HEK293 (cell line): ENCODE measurements around the gene SELENOO.

Experiments
- CTCF ChIA-PET: fragments of 350-600 bp; formaldehyde crosslinking; extraction: SDS; loops from one replicate; lab custom pipeline; 2021; ENCODE audit warnings: antibody characterized with exemption; lab: Yijun Ruan, JAX
- POLR2A ChIA-PET: fragments of 300-600 bp; formaldehyde crosslinking; extraction: SDS; loops from one replicate; lab custom pipeline; 2020; ENCODE audit warnings: antibody characterized with exemption, inconsistent platforms; lab: Yijun Ruan, JAX
- H3K27ac ChIP-seq: fragments of 200-500 bp; sonication (Bioruptor generic); 2 replicates; pipeline ENCODE4 v1.5.1; 2014; ENCODE audit warnings: low read depth, low read length, control low read depth, inconsistent platforms; ENCODE audit errors: extremely low read depth
- H3K36me3 ChIP-seq, 2 experiments: fragments of 200-500 bp in 1 of 2; sonication (Bioruptor generic) in 1 of 2; 1 replicate in 1 of 2; 2 replicates in 1 of 2; pipeline ENCODE4 v1.5.1; 2014 to 2017; ENCODE audit warnings: inconsistent platforms in 2 of 2, low read length in 2 of 2; ENCODE audit not compliant: control insufficient read depth in 2 of 2, insufficient read depth in 1 of 2
- H3K4me1 ChIP-seq: fragments of 200-500 bp; sonication (Bioruptor generic); 2 replicates; pipeline ENCODE4 v1.5.1; 2014; ENCODE audit warnings: mild to moderate bottlenecking, low read length, inconsistent platforms; ENCODE audit not compliant: control insufficient read depth, insufficient read depth
- H3K4me3 ChIP-seq: 2 replicates; pipeline ENCODE4 v1.5.1; 2011; ENCODE audit warnings: low read depth, mild to moderate bottlenecking, control low read depth, low read length, moderate library complexity
- H3K9me3 ChIP-seq: fragments of 200-500 bp; sonication (Bioruptor generic); 2 replicates; pipeline ENCODE4 v1.5.1; 2014; ENCODE audit warnings: low read depth, low read length, inconsistent platforms; ENCODE audit not compliant: control insufficient read depth, insufficient read depth
- BCL11B ChIP-seq: fragments of 450-650 bp; formaldehyde crosslinking; IDR thresholded peaks from 2 replicates; pipeline ENCODE4 v1.5.1; 2016; ENCODE audit warnings: low read depth, missing biosample characterization, missing genetic modification characterization
- GLI4 ChIP-seq: fragments of 450-650 bp; formaldehyde crosslinking; IDR thresholded peaks from 2 replicates; pipeline ENCODE4 v1.5.1; 2016; ENCODE audit warnings: missing biosample characterization, missing genetic modification characterization
- GLIS2 ChIP-seq: fragments of 450-650 bp; formaldehyde crosslinking; IDR thresholded peaks from 2 replicates; pipeline ENCODE4 v1.5.1; 2016; ENCODE audit warnings: missing biosample characterization, missing genetic modification characterization
- HIC1 ChIP-seq: fragments of 450-650 bp; formaldehyde crosslinking; IDR thresholded peaks from 2 replicates; pipeline ENCODE4 v1.5.1; 2016; ENCODE audit warnings: missing biosample characterization, missing genetic modification characterization
- INSM2 ChIP-seq: fragments of 450-650 bp; formaldehyde crosslinking; IDR thresholded peaks from 2 replicates; pipeline ENCODE4 v1.5.1; 2016; ENCODE audit warnings: missing biosample characterization, missing genetic modification characterization
- KLF1 ChIP-seq: fragments of 450-650 bp; formaldehyde crosslinking; IDR thresholded peaks from 2 replicates; pipeline ENCODE4 v1.5.1; 2016; ENCODE audit warnings: missing biosample characterization, missing genetic modification characterization
- SP3 ChIP-seq: fragments of 450-650 bp; formaldehyde crosslinking; IDR thresholded peaks from 2 replicates; pipeline ENCODE4 v1.5.1; 2016; ENCODE audit warnings: missing biosample characterization, missing genetic modification characterization
- ZEB2 ChIP-seq: fragments of 450-650 bp; formaldehyde crosslinking; IDR thresholded peaks from 2 replicates; pipeline ENCODE4 v1.5.1; 2016; ENCODE audit warnings: missing biosample characterization, missing genetic modification characterization
- ZNF280C ChIP-seq: fragments of 450-650 bp; formaldehyde crosslinking; IDR thresholded peaks from 2 replicates; pipeline ENCODE4 v1.5.1; 2016; ENCODE audit warnings: missing biosample characterization, missing genetic modification characterization
- ZNF341 ChIP-seq: fragments of 450-650 bp; formaldehyde crosslinking; IDR thresholded peaks from 2 replicates; pipeline ENCODE4; 2016; ENCODE audit warnings: low read depth, missing biosample characterization, missing genetic modification characterization
- ZNF529 ChIP-seq: fragments of 450-650 bp; formaldehyde crosslinking; IDR thresholded peaks from 2 replicates; pipeline ENCODE4 v1.5.1; 2017; ENCODE audit warnings: missing genetic modification characterization, missing biosample characterization; ENCODE audit not compliant: insufficient replicate concordance
- ZNF600 ChIP-seq: fragments of 450-650 bp; formaldehyde crosslinking; IDR thresholded peaks from 2 replicates; pipeline ENCODE4 v1.5.1; 2016; ENCODE audit warnings: missing biosample characterization, missing genetic modification characterization
- ZNF707 ChIP-seq: fragments of 450-650 bp; formaldehyde crosslinking; IDR thresholded peaks from 2 replicates; pipeline ENCODE4 v1.5.1; 2016; ENCODE audit warnings: missing biosample characterization, missing genetic modification characterization
- ZNF837 ChIP-seq: fragments of 450-650 bp; formaldehyde crosslinking; IDR thresholded peaks from 2 replicates; pipeline ENCODE4 v1.5.1; 2016; ENCODE audit warnings: missing biosample characterization, missing genetic modification characterization
- ZSCAN5A ChIP-seq: fragments of 450-650 bp; formaldehyde crosslinking; IDR thresholded peaks from 2 replicates; pipeline ENCODE4 v1.5.1; 2016; ENCODE audit warnings: missing biosample characterization, missing genetic modification characterization

Gene SELENOO

GRCh38 chr22:50247748-50248147 lies 46.9 kb downstream of the SELENOO start (continued):
- TF ChIP-seq ZSCAN5A (tag by site-specific recombination) (no peak), INSM2 (no peak), SP3 (tag by site-specific recombination) (peak; percentile 36; the same call in 1 of the 2 replicates), GLI4 (no peak), ZNF707 (tag by site-specific recombination) (no peak), ZNF341 (tag by site-specific recombination) (peak; percentile 35; the same call in 1 of the 2 replicates), ZNF837 (tag by site-specific recombination) (no peak), ZNF280C (tag by site-specific recombination) (no peak)

- Histone ChIP-seq H3K36me3 (peaks cover 8 to 61% of the 10 kb centered on the region in 2 experiments; a peak in 2 of 3 replicates), H3K4me1 (peaks cover 12% of the 10 kb centered on the region), H3K9me3 (no peaks in the 10 kb centered on the region), H3K27ac (no peak overlapping the region)
- CTCF ChIA-PET, result no interaction called here
- POLR2A ChIA-PET, result interaction anchor here (0.6 to 2.3 kb wide), 2 partner anchors 24 to 276 kb away, joined by 3 to 5 read pairs; partner anchors contain the start of gene SCO2
- TF ChIP-seq ZNF529 (tag by site-specific recombination) (no peak), GLIS2 (peak; percentile 25; the same call in 1 of the 2 replicates), KLF1 (tag by site-specific recombination) (peak; percentile 94), ZNF837 (tag by site-specific recombination) (no peak), ZNF600 (tag by site-specific recombination) (0 out of 2 replicates have a peak, but pooled peaks have one; percentile 1)
- TF ChIP-seq, all 188 proteins: peak for 3
- H3K4me3 ChIP-seq, result no peak overlapping the region
Observed at GRCh38 chr22:50248196-50249081, 47.6 kb downstream of the SELENOO start.

- TF ChIP-seq GLIS2, result peak; percentile 73
- peak; percentile 45; the same call in 1 of the 2 replicates for TF ChIP-seq HIC1 (tag by site-specific recombination)
- peak; percentile 88 for TF ChIP-seq BCL11B (tag by site-specific recombination)
- TF ChIP-seq ZEB2 (tag by site-specific recombination), result 0 out of 2 replicates have a peak, but pooled peaks have one; percentile 27
- no peak for TF ChIP-seq SP3 (tag by site-specific recombination)
- no peak overlapping the region for H3K4me3 ChIP-seq
- H3K9me3 ChIP-seq, result no peaks in the 10 kb centered on the region
- peaks cover 8 to 73% of the 10 kb centered on the region in 2 experiments; a peak in 2 of 3 replicates for H3K36me3 ChIP-seq
- CTCF ChIA-PET, result interaction anchor here (0.7 to 2.4 kb wide), 2 partner anchors 80 to 92 kb away, joined by 3 to 24 read pairs; no protein-coding TSS in a partner anchor
- H3K4me1 ChIP-seq, result peaks cover 12% of the 10 kb centered on the region
- no peak overlapping the region for H3K27ac ChIP-seq
- POLR2A ChIA-PET, result interaction anchor here (0.9 to 2.2 kb wide), 5 partner anchors 11 to 79 kb away, joined by 3 to 20 read pairs (median 15); partner anchors contain the start of genes MAPK12 and PLXNB2
Observed at GRCh38 chr22:50249341-50250248, 48.8 kb downstream of the SELENOO start.
